HepG2 (cell line): Measurements from ENCODE around the gene MPST.

Experiments
- BHLHE40 ChIP-seq: IDR thresholded peaks from 2 replicates; pipeline ENCODE4 v1.6.1; 2011; ENCODE audit warnings: low read length, improper control_type of control experiment
- CBFB ChIP-seq: sonication (generic); formaldehyde crosslinking; IDR thresholded peaks from 2 replicates; pipeline ENCODE4 v1.4.0; 2020; ENCODE audit warnings: missing genetic modification reagents
- HCFC1 ChIP-seq: fragments of 150-350 bp; IDR thresholded peaks from 2 replicates; pipeline ENCODE4 v1.6.1; 2014; ENCODE audit warnings: low read depth, low read length
- TF ChIP-seq, protein P1 (sequence below): sonication (generic); formaldehyde crosslinking; IDR thresholded peaks from 2 replicates; pipeline ENCODE4 v1.4.0; 2020; ENCODE audit warnings: missing genetic modification reagents, borderline replicate concordance
- TF ChIP-seq, protein P2 (sequence below): sonication (generic); formaldehyde crosslinking; IDR thresholded peaks from 2 replicates; pipeline ENCODE4 v1.4.0; 2020; ENCODE audit warnings: missing genetic modification reagents

DNA sequence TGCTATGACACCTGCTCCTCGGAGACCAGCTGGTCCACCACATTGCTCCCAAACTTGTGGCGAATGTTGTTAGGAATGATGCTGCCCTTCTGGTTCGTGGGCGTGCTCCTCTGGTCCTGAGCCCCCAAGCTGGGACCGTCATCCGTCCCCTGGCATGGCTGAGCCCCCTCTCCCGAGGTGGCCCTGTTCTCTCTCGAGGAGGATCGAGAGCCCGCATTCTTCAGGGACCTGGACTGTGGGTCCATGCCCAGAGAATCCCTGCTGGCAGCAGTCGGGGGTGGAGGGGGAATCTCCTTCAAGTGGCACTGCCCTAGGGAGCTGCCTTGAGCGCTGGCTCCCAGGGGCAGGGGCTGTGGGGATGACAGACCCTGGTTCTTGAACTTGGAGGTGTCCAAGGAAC is 17.7 kb upstream of the MPST start:
- TF ChIP-seq BHLHE40: no peak
- TF ChIP-seq, protein P1, sequence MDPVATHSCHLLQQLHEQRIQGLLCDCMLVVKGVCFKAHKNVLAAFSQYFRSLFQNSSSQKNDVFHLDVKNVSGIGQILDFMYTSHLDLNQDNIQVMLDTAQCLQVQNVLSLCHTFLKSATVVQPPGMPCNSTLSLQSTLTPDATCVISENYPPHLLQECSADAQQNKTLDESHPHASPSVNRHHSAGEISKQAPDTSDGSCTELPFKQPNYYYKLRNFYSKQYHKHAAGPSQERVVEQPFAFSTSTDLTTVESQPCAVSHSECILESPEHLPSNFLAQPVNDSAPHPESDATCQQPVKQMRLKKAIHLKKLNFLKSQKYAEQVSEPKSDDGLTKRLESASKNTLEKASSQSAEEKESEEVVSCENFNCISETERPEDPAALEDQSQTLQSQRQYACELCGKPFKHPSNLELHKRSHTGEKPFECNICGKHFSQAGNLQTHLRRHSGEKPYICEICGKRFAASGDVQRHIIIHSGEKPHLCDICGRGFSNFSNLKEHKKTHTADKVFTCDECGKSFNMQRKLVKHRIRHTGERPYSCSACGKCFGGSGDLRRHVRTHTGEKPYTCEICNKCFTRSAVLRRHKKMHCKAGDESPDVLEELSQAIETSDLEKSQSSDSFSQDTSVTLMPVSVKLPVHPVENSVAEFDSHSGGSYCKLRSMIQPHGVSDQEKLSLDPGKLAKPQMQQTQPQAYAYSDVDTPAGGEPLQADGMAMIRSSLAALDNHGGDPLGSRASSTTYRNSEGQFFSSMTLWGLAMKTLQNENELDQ (CRISPR knock-in tag): no peak
- TF ChIP-seq HCFC1: no peak
- TF ChIP-seq CBFB (CRISPR knock-in tag): no peak
- TF ChIP-seq, protein P2, sequence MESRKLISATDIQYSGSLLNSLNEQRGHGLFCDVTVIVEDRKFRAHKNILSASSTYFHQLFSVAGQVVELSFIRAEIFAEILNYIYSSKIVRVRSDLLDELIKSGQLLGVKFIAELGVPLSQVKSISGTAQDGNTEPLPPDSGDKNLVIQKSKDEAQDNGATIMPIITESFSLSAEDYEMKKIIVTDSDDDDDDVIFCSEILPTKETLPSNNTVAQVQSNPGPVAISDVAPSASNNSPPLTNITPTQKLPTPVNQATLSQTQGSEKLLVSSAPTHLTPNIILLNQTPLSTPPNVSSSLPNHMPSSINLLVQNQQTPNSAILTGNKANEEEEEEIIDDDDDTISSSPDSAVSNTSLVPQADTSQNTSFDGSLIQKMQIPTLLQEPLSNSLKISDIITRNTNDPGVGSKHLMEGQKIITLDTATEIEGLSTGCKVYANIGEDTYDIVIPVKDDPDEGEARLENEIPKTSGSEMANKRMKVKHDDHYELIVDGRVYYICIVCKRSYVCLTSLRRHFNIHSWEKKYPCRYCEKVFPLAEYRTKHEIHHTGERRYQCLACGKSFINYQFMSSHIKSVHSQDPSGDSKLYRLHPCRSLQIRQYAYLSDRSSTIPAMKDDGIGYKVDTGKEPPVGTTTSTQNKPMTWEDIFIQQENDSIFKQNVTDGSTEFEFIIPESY: no peak
